Measurements from ENCODE around the gene SLC48A1. TPM values are rescaled to one million over a fixed set of nuclear protein-coding genes. Genes with fewer than 3 reads are reported as not detected.

Gene SLC48A1
- total and polyA plus RNA-seq, 10 of the 15 experiments (the other 5 are each of a cell fraction or from before 2014, with no cell fraction given): 1.1 to 4.9 (median 1.9) TPM

GRCh38 chr12:47754881-47755280 lies 18.2 kb upstream of the SLC48A1 start (continued):
- TF ChIP-seq CBX3 (IDR thresholded peaks at IDR 0.05; ENCODE audit: borderline replicate concordance, low read depth): no peak
- TF ChIP-seq SMAD1 (IDR thresholded peaks at IDR 0.05; ENCODE audit: low read depth, partially characterized antibody): no peak
- TF ChIP-seq HDGF (IDR thresholded peaks at IDR 0.05): peak; percentile 20; the same call in 1 of the 2 replicates
- no peak for TF ChIP-seq ATF7 (IDR thresholded peaks at IDR 0.05; ENCODE audit: low read depth)
- 0 out of 4 replicates have a peak, but pooled peaks of 1 of the 2 experiments have one; percentile 21 for TF ChIP-seq EP300 (IDR thresholded peaks at IDR 0.05; ENCODE audit: borderline replicate concordance in 1 of 2, control insufficient read depth in 1 of 2, low read depth in 2 of 2, low read length in 2 of 2)
- no peak for TF ChIP-seq NR2C1 (IDR thresholded peaks at IDR 0.05)
- TF ChIP-seq PAX8 (IDR thresholded peaks at IDR 0.05): no peak
- no peak for TF ChIP-seq STAT1 (conservative IDR thresholded peaks at IDR 0.05)
- no peak for TF ChIP-seq NFYA (IDR thresholded peaks at IDR 0.05; ENCODE audit: borderline replicate concordance, low read depth, low read length)
- TF ChIP-seq ZBTB40 (IDR thresholded peaks at IDR 0.05; ENCODE audit: borderline replicate concordance): no peak
- no peak for TF ChIP-seq ZNF592 (IDR thresholded peaks at IDR 0.05)
- TF ChIP-seq EZH2 (IDR thresholded peaks at IDR 0.05; ENCODE audit: borderline replicate concordance, control insufficient read depth, low read depth, low read length): no peak
- no peak for TF ChIP-seq NKRF (conservative IDR thresholded peaks at IDR 0.05)
- TF ChIP-seq RAD51 (IDR thresholded peaks at IDR 0.05): no peak
- TF ChIP-seq ZBTB11 (CRISPR knock-in tag; IDR thresholded peaks at IDR 0.05): no peak
- TF ChIP-seq RCOR1 (conservative IDR thresholded peaks at IDR 0.05; ENCODE audit: low read depth, low read length): no peak
- TF ChIP-seq FOXK2 (IDR thresholded peaks at IDR 0.05): no peak
